HepG2 (cell line): ENCODE results near the gene CALML4. TPM values are rescaled to one million over a fixed set of nuclear protein-coding genes. Genes with fewer than 3 reads are reported as not detected.
A peak's percentile ranks its signal among the peaks of the same experiment; 100 is the strongest.

ENCODE experiments used
- BHLHE40 ChIP-seq: IDR thresholded peaks from 2 replicates; pipeline ENCODE4 v1.6.1; 2011; ENCODE audit warnings: low read length, improper control_type of control experiment
- FOXK1 ChIP-seq: sonication (generic); formaldehyde crosslinking; IDR thresholded peaks from 2 replicates; pipeline ENCODE4 v1.4.0; 2020; ENCODE audit warnings: low read depth, missing genetic modification reagents, borderline replicate concordance
- KLF15 ChIP-seq: sonication (generic); formaldehyde crosslinking; IDR thresholded peaks from 2 replicates; pipeline ENCODE4 v1.8.1; 2023; ENCODE audit warnings: borderline replicate concordance, mild to moderate bottlenecking, inconsistent platforms, missing genetic modification reagents, mixed read lengths
- NPAS2 ChIP-seq: sonication (generic); formaldehyde crosslinking; IDR thresholded peaks from 2 replicates; pipeline ENCODE4 v1.8.0; 2022; ENCODE audit warnings: mild to moderate bottlenecking, missing genetic modification reagents, borderline replicate concordance
- RAD21 ChIP-seq: fragments of 450-650 bp; formaldehyde crosslinking; IDR thresholded peaks from 2 replicates; pipeline ENCODE4 v1.5.0; 2020; ENCODE audit warnings: mild to moderate bottlenecking
- ZMYM3 ChIP-seq: sonication (generic); formaldehyde crosslinking; IDR thresholded peaks from 2 replicates; pipeline ENCODE4 v1.5.1; 2020; ENCODE audit warnings: mild to moderate bottlenecking, missing genetic modification reagents
- ZNF446 ChIP-seq: sonication (generic); formaldehyde crosslinking; IDR thresholded peaks from 2 replicates; pipeline ENCODE4 v1.5.0; 2020; ENCODE audit warnings: mild to moderate bottlenecking, missing genetic modification reagents
- polyA plus RNA-seq, 8 experiments: library from polyadenylated mRNA; depleted of rRNA in 3 of 8; stranded (reverse) in 7 of 8; unstranded in 1 of 8; fragments of >200 nt; fragmentation: Illumina TruSeq in 4 of 8; extraction: Trizol in 4 of 8; gene quantifications; 2 replicates each; pipeline versions ENCODE4 v1.2.1 to v1.2.3, GENCODE V29; 2011 to 2016; ENCODE audit warnings: low read depth in 4 of 8, missing spikeins in 1 of 8, mixed read lengths in 1 of 8; ENCODE audit not compliant: insufficient read depth in 1 of 8
- total RNA-seq, 5 experiments: library from RNA; depleted of rRNA; stranded (reverse); fragments of >200 nt; fragmentation: Illumina TruSeq; extraction: Trizol; gene quantifications; 2 replicates each; pipeline ENCODE4 v1.2.3, GENCODE V29; 2016; ENCODE audit warnings: low read depth in 1 of 5
- TF ChIP-seq, protein P1 (sequence below): sonication (generic); formaldehyde crosslinking; IDR thresholded peaks from 2 replicates; pipeline ENCODE4 v1.9.0; 2021; ENCODE audit warnings: mild to moderate bottlenecking, missing genetic modification reagents
- TF ChIP-seq, protein P2 (sequence below): sonication (generic); formaldehyde crosslinking; IDR thresholded peaks from 2 replicates; pipeline ENCODE4 v1.5.0; 2020; ENCODE audit warnings: mild to moderate bottlenecking, missing genetic modification reagents, moderate library complexity

CALML4 gene
- total and polyA plus RNA-seq, 2 of the 13 experiments (the other 11 are each of a cell fraction or from before 2014, with no cell fraction given) = 3.6 to 8.7 TPM

DNA sequence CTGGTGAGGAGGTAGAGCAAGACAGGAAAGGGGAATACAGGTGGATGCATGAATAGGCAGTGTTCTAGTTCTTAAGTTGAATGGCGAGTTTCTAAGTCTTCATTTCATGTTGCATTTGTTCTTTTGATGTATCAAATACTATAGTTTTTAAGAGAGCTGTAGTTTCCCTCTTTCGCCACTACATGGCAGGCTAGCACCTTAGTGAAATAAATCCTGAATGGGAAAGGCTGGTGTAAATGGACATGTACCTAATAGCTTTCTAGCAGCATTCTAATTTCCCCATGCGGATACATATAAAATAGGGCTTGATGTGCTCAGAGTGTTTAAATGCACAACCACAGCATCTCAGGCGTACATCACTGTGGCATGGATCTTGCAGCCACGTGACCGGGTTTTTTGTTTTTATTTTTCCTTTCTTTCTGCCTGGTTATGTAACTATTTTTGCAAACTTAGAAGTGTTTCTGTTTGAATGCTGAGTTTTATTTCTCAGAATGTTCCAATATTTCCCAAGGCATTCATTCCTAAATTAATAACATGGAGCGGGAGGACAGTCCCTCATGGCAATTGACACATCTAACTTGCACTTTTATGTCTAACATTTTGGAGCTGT lies 47.9 kb upstream of the CALML4 start (continued):
- TF ChIP-seq, protein P1, sequence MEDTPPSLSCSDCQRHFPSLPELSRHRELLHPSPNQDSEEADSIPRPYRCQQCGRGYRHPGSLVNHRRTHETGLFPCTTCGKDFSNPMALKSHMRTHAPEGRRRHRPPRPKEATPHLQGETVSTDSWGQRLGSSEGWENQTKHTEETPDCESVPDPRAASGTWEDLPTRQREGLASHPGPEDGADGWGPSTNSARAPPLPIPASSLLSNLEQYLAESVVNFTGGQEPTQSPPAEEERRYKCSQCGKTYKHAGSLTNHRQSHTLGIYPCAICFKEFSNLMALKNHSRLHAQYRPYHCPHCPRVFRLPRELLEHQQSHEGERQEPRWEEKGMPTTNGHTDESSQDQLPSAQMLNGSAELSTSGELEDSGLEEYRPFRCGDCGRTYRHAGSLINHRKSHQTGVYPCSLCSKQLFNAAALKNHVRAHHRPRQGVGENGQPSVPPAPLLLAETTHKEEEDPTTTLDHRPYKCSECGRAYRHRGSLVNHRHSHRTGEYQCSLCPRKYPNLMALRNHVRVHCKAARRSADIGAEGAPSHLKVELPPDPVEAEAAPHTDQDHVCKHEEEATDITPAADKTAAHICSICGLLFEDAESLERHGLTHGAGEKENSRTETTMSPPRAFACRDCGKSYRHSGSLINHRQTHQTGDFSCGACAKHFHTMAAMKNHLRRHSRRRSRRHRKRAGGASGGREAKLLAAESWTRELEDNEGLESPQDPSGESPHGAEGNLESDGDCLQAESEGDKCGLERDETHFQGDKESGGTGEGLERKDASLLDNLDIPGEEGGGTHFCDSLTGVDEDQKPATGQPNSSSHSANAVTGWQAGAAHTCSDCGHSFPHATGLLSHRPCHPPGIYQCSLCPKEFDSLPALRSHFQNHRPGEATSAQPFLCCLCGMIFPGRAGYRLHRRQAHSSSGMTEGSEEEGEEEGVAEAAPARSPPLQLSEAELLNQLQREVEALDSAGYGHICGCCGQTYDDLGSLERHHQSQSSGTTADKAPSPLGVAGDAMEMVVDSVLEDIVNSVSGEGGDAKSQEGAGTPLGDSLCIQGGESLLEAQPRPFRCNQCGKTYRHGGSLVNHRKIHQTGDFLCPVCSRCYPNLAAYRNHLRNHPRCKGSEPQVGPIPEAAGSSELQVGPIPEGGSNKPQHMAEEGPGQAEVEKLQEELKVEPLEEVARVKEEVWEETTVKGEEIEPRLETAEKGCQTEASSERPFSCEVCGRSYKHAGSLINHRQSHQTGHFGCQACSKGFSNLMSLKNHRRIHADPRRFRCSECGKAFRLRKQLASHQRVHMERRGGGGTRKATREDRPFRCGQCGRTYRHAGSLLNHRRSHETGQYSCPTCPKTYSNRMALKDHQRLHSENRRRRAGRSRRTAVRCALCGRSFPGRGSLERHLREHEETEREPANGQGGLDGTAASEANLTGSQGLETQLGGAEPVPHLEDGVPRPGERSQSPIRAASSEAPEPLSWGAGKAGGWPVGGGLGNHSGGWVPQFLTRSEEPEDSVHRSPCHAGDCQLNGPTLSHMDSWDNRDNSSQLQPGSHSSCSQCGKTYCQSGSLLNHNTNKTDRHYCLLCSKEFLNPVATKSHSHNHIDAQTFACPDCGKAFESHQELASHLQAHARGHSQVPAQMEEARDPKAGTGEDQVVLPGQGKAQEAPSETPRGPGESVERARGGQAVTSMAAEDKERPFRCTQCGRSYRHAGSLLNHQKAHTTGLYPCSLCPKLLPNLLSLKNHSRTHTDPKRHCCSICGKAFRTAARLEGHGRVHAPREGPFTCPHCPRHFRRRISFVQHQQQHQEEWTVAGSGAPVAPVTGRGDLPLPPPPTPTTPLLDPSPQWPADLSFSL (CRISPR knock-in tag) = no peak
- TF ChIP-seq RAD21 (CRISPR knock-in tag) (peak; percentile 81), NPAS2 (no peak), FOXK1 (CRISPR knock-in tag) (no peak), ZMYM3 (no peak), ZNF446 (CRISPR knock-in tag) (no peak), KLF15 (CRISPR knock-in tag) (no peak), BHLHE40 (no peak)
- TF ChIP-seq, protein P2, sequence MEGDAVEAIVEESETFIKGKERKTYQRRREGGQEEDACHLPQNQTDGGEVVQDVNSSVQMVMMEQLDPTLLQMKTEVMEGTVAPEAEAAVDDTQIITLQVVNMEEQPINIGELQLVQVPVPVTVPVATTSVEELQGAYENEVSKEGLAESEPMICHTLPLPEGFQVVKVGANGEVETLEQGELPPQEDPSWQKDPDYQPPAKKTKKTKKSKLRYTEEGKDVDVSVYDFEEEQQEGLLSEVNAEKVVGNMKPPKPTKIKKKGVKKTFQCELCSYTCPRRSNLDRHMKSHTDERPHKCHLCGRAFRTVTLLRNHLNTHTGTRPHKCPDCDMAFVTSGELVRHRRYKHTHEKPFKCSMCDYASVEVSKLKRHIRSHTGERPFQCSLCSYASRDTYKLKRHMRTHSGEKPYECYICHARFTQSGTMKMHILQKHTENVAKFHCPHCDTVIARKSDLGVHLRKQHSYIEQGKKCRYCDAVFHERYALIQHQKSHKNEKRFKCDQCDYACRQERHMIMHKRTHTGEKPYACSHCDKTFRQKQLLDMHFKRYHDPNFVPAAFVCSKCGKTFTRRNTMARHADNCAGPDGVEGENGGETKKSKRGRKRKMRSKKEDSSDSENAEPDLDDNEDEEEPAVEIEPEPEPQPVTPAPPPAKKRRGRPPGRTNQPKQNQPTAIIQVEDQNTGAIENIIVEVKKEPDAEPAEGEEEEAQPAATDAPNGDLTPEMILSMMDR (CRISPR knock-in tag) = peak; percentile 86
